Prostate gland (tissue), 2 donors: ENCODE measurements around the gene PSAPL1.

Experiments
- CTCF ChIP-seq, 4 experiments: fragments of 200-600 bp in 2 of 4; fragments of 450-650 bp in 2 of 4; sonication (generic) in 2 of 4; IDR thresholded peaks; 1 replicate in 3 of 4; 2 replicates in 1 of 4; pipeline ENCODE4 v1.5.1; 2016 to 2019; ENCODE audit warnings: antibody characterized with exemption in 4 of 4, mild to moderate bottlenecking in 2 of 4, moderate library complexity in 2 of 4
- POLR2A ChIP-seq: fragments of 450-650 bp; IDR thresholded peaks from one replicate; pipeline ENCODE4 v1.6.1; 2016; ENCODE audit warnings: antibody characterized with exemption, mild to moderate bottlenecking

- TF ChIP-seq POLR2A (no peak), CTCF (IDR thresholded peaks at IDR 0.05) (no peak)
These were observed 39.9 kb downstream of the PSAPL1 start for GRCh38 chr4:7394681-7395451.
